Activated CD8-positive, alpha-beta memory T cell treated with anti-CD3 and anti-CD28 coated beads, Interleukin-2, amount 50 U/mL, for 4 hours (primary cell): ENCODE measurements around the gene RASGRF1.
"Not testable (repeated sequence)": the region's sequence is repeated elsewhere in the genome, so short reads cannot be mapped to it uniquely, and the experiment has no call there.

Experiments used
- DNase-seq: peaks from one replicate; pipeline ENCODE4 v3.0.0-alpha.2; 2020

The RASGRF1 gene

DNA sequence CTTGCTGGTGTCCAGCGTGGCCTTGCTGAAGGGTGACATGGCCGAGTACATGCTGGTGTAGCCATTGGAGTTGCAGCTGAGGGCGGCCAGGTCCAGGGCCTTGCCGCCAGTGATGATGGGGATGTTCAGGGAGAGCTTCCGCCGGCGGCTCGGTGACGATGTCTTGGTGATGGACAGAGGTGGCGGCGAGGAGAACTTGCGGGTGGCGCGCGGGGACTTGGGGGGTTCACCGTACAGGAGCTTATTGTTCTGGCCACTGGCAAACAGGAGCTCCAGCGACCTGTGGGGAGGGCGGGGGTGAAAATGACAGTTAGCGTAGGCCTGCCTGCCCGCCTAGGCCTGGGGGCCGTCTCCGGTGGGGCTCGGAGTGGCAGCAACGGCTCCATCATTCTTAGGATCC is 86.7 kb downstream of the RASGRF1 start:
- DNase-seq: no peak

DNA sequence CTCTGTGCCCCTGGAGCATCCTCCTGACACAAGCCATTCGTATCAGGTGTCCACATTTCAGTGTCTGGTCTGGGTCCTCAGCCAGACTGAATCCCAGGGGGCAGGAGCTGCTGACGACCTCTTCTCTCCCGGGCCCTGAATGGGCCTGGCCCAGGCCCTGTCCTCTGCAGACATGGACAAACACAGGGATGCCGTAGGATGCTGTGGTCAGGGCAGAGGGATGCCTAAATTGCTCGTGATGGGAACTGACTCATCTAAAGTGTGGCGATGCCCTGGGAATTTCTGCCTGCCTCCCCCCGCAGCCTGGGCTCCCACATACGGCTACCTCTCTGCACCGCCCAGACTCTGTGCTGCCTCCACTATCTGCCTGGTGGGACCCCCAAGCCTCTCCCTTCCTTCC is 87.3 kb downstream of the RASGRF1 start:
- DNase-seq: no peak

DNA sequence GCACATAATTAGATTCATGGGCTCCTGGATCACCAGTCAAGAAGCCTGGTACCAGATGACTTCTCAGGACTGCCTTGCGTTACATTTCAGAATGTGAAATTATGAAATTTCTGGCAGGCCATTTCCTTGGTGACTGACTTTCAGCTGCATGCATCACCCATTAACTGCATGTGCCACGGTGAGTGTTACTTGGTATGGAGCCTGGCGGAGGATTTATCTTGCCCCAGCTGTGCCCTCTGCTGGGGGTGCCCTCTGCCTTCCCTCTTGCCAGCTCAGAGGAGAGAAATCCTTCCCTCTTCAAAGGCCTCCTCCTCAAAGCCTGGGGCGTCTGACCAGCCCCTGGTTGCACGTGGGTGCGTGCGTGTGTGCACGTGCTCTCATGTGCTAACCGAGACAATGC is 88.0 kb downstream of the RASGRF1 start:
- no peak for DNase-seq

DNA sequence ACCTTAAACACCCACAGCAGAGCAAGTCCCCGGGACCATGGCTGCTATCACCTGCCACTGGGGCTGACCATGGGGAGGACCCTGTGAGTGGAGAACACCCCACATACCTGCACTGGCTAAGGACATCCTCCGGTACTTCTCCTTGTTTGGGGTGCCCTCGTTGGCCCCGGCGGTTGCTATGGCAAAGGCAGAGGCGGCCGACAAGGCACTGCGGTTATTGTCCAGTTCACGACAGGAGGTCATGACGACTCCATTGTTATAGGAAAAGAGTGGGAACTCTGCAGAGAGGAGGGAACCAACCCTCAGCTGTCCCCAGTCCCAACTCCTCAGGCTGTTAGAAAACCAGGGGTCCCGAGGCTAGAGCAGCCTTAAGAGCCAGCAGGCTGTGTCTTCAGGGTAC is 90.9 kb downstream of the RASGRF1 start:
- DNase-seq: no peak

- DNase-seq: no peak
Observed at GRCh38 chr15:78998526-78998925, 92.1 kb downstream of the RASGRF1 start.

GRCh38 chr15:78997981-78998499 is 92.5 kb downstream of the RASGRF1 start:
- DNase-seq: no peak

GRCh38 chr15:78996894-78997275 is 93.7 kb downstream of the RASGRF1 start:
- DNase-seq: no peak

DNA sequence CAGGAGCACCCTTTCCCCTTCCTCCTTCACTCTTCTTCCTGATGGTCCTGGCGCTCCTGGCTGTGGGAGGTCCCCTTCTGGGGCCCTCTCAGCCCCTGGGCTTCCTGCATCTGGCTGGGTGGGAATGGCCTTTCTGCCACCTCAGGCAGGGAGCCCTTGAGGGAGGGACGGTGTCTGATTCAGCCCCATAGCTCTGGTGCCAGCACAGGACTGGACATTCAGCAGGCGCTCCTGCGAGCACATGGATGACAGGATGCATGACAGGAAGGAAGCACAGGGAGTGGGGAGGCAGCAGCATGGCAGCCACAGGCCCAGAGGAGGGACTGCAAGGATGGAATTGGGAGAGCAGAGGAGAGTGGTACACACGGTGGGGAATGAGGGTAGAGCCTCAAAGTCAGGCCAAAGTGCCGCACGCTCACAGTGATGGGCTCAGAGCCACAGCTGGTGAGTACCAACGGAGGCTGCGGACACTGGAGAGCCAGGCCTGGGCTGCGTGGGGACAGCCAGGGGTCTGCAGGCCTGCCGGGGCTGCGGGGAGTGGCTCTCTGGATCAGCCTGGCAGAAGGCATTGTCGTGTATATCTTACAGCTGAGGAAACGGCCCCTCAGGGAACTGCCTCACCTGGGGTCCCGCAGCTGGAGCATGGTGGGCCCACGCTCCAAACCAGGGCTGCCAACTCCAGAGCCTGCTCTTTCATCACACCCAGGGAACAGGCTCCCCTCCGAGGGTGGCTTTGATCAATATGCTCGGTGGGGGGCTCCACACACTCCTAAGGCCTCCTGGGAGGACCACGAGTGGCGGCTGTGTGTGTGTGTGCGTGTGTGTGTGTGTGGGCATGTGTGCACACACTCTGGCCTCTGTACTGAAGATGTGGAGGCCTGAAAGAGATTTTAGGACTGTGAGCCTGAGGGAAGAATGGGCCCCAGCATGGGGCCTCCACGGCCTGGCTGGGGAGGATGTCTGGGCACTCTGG is 94.4 kb downstream of the RASGRF1 start:
- no peak for DNase-seq

- not testable (repeated sequence) for DNase-seq
Observed at GRCh38 chr15:78995161-78995560, 95.4 kb downstream of the RASGRF1 start.

GRCh38 chr15:78993931-78994530 is 96.5 kb downstream of the RASGRF1 start:
- no peak for DNase-seq

GRCh38 chr15:78993257-78993930 is 97.2 kb downstream of the RASGRF1 start:
- DNase-seq: no peak

GRCh38 chr15:78992416-78993256 is 97.9 kb downstream of the RASGRF1 start:
- DNase-seq: no peak

DNA sequence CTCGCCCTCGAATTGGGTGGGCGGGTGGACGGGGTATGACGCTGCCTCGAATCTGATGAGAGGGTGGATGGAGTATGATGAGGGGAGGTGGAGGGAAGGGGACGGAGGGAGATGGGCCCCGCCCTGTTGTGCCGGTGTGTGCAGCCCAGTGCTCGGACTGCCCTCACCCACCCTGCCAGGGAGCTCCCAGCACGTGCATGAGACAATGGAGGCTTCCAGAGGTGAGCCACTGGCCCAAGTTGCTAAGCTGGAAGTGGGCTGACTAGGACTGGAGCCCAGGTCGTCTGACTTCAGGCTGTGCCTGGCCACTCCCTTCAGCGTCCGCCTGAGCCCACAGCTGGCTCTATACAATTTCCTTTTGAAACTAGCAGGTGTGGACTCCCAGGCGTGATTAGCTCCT is 98.7 kb downstream of the RASGRF1 start:
- DNase-seq: no peak

DNA sequence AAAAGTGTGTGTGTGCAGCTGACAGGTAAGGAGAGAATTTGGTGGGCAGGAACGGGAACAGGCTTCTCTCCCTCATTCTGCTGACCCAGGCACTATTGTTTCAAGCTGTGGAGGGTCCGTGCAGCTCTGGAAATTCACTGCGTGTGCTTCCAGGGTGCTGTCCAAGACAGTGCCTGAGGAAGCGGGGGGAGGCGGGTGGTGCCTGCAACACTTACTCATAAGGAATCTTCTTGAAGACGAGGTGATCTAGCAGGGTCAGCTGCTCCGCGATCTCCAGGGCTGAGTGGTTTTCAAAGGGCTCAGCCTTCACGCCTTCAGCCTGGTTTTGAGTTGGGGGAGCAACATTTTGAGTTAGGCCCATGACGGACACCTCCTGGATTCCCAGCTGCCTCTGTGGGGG is 99.1 kb downstream of the RASGRF1 start:
- DNase-seq: no peak

- DNase-seq: no peak
Observed at GRCh38 chr15:78990278-78990677, 100.3 kb downstream of the RASGRF1 start.

DNA sequence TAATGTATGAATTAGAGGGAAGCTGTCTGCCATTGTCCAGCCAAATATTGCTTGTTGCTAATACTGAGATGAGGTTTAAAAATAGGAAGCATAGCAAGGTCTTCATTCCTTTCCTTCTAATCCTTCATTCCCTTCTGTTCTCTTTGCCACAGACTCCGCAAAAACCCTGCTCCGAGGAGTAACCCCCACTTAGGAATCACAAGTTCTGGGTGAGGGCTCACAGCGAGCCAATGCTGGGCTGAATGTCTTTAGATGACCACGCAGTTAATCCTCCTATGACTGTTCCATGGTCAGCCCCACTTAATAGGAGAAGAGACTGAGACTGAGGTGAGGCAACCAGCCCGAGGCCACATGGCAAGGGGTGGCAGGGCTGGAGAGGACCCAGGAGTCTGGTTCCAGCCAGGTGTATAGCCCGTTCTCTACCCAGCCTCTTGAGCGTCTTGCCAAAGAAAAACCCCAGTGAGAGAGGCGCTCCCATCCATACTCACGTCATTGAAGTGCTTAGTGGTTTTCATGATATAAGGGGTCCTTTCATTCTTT is 100.8 kb downstream of the RASGRF1 start:
- DNase-seq: no peak

- DNase-seq: no peak
Observed at GRCh38 chr15:78988361-78988911, 102.1 kb downstream of the RASGRF1 start.

- no peak for DNase-seq
Observed at GRCh38 chr15:78987556-78988360, 102.8 kb downstream of the RASGRF1 start.

DNA sequence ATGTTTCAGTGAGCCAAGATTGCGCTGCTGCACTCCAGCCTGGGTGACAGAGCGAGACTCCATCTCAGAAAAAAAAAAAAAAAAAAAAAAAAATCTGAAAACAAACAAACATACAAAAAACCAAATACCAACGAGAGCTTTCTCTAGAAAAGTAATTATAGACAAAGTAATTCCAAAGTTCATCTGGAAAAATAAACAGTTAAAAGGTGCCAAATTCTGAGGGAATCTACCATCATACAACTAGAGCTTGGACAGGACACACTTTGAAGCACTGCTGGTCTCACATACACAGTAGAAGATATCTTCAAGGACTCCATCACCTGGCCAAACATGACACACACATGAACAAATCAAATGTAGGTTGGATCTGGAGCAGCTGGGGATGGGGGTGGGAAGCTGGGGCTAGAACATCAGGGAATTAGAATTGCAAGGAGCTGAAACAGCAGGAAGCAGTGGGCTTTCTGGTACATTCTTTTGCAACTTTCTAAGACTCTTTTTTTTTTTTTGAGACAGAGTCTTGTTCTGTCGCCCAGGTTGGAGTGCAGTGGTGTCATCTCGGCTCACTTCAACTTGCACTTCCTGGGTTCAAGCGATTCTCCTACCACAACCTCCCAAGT is 104.6 kb downstream of the RASGRF1 start:
- DNase-seq: no peak

- DNase-seq: no peak
Observed at GRCh38 chr15:78984041-78984440, 106.5 kb downstream of the RASGRF1 start.
